ENCODE measurements around the gene CADM2.

Gene CADM2

GRCh38 chr3:85342915-85343314 is 384.1 kb downstream of the CADM2 start:
- no peak for DNase-seq

GRCh38 chr3:85355572-85355971 is 396.8 kb downstream of the CADM2 start:
- DNase-seq, result no peak

GRCh38 chr3:85360742-85361387 is 402.1 kb downstream of the CADM2 start:
- DNase-seq, result no peak

GRCh38 chr3:85364296-85364909 is 405.6 kb downstream of the CADM2 start:
- DNase-seq, result no peak

GRCh38 chr3:85370341-85370740 is 411.6 kb downstream of the CADM2 start:
- DNase-seq, result no peak

- DNase-seq, result no peak
These were observed 417.3 kb downstream of the CADM2 start for GRCh38 chr3:85376131-85376530.

- no peak for DNase-seq
These were observed 418.3 kb downstream of the CADM2 start for GRCh38 chr3:85377115-85377514.

GRCh38 chr3:85384372-85384771 is 425.6 kb downstream of the CADM2 start:
- DNase-seq, result no peak

GRCh38 chr3:85387913-85388505 is 429.2 kb downstream of the CADM2 start:
- DNase-seq, result no peak

GRCh38 chr3:85394424-85394823 is 435.6 kb downstream of the CADM2 start:
- no peak for DNase-seq

GRCh38 chr3:85397434-85397833 is 438.6 kb downstream of the CADM2 start:
- no peak for DNase-seq

- DNase-seq, result no peak
These were observed 467.3 kb downstream of the CADM2 start for GRCh38 chr3:85426121-85426520.

GRCh38 chr3:85427467-85427866 is 468.7 kb downstream of the CADM2 start:
- DNase-seq, result no peak

- DNase-seq, result no peak
These were observed 473.3 kb downstream of the CADM2 start for GRCh38 chr3:85432081-85432480.

GRCh38 chr3:85433319-85433718 is 474.5 kb downstream of the CADM2 start:
- DNase-seq, result no peak

- no peak for DNase-seq
These were observed 496.9 kb downstream of the CADM2 start for GRCh38 chr3:85455561-85456200.

- DNase-seq, result no peak
These were observed 515.5 kb downstream of the CADM2 start for GRCh38 chr3:85474241-85474640.

GRCh38 chr3:85475346-85475745 is 516.6 kb downstream of the CADM2 start:
- no peak for DNase-seq

- no peak for DNase-seq
These were observed 518.2 kb downstream of the CADM2 start for GRCh38 chr3:85476891-85477495.

GRCh38 chr3:85481411-85482212 is 522.8 kb downstream of the CADM2 start:
- DNase-seq, result no peak

- DNase-seq, result no peak
These were observed 523.4 kb downstream of the CADM2 start for GRCh38 chr3:85482213-85482490.

GRCh38 chr3:85483986-85484385 is 525.2 kb downstream of the CADM2 start:
- no peak for DNase-seq

- DNase-seq, result no peak
These were observed 528.6 kb downstream of the CADM2 start for GRCh38 chr3:85487375-85487774.

Data from activated CD4-positive, alpha-beta T cell treated with anti-CD3 and anti-CD28 coated beads for 1 hour (primary cell).